ENCODE measurements around the gene MYO5C.

MYO5C gene

GRCh38 chr15:52276256-52276770 lies 19.3 kb downstream of the MYO5C start:
- TF ChIP-seq CTCF (IDR thresholded peaks at IDR 0.05; ENCODE audit: extremely low read depth, insufficient read depth, missing control alignments): no peak
- in situ Hi-C loops (cut with MboI; ENCODE audit: low pct_unique_long_range_greater_than_20kb, low sequenced_read_pairs, unreplicated experiment): no loop called here
- no peak for DNase-seq (ENCODE audit: low spot score)

GRCh38 chr15:52263563-52264282 lies 31.9 kb downstream of the MYO5C start:
- no peak for DNase-seq (ENCODE audit: low spot score)
- no peak for TF ChIP-seq CTCF (IDR thresholded peaks at IDR 0.05; ENCODE audit: extremely low read depth, insufficient read depth, missing control alignments)
- in situ Hi-C loops (cut with MboI; ENCODE audit: low pct_unique_long_range_greater_than_20kb, low sequenced_read_pairs, unreplicated experiment): no loop called here

GRCh38 chr15:52262364-52262763 lies 33.2 kb downstream of the MYO5C start:
- TF ChIP-seq CTCF (IDR thresholded peaks at IDR 0.05; ENCODE audit: extremely low read depth, insufficient read depth, missing control alignments): no peak
- DNase-seq (ENCODE audit: low spot score): no peak
- in situ Hi-C loops (cut with MboI; ENCODE audit: low pct_unique_long_range_greater_than_20kb, low sequenced_read_pairs, unreplicated experiment): no loop called here

- peak; percentile 85 for DNase-seq (ENCODE audit: low spot score)
- TF ChIP-seq CTCF (IDR thresholded peaks at IDR 0.05; ENCODE audit: extremely low read depth, insufficient read depth, missing control alignments): peak; percentile 2
- in situ Hi-C loops (cut with MboI; ENCODE audit: low pct_unique_long_range_greater_than_20kb, low sequenced_read_pairs, unreplicated experiment): no loop called here
Measured at GRCh38 chr15:52261498-52262242, 33.9 kb downstream of the MYO5C start.

- in situ Hi-C loops (cut with MboI; ENCODE audit: low pct_unique_long_range_greater_than_20kb, low sequenced_read_pairs, unreplicated experiment): no loop called here
- TF ChIP-seq CTCF (IDR thresholded peaks at IDR 0.05; ENCODE audit: extremely low read depth, insufficient read depth, missing control alignments): no peak
- no peak for DNase-seq (ENCODE audit: low spot score)
Measured at GRCh38 chr15:52261026-52261425, 34.6 kb downstream of the MYO5C start.

GRCh38 chr15:52259503-52259902 lies 36.1 kb downstream of the MYO5C start:
- DNase-seq (ENCODE audit: low spot score): no peak
- in situ Hi-C loops (cut with MboI; ENCODE audit: low pct_unique_long_range_greater_than_20kb, low sequenced_read_pairs, unreplicated experiment): loop anchor here (10.0 kb wide), 1 partner anchor 475 kb away; no protein-coding TSS in a partner anchor
- TF ChIP-seq CTCF (IDR thresholded peaks at IDR 0.05; ENCODE audit: extremely low read depth, insufficient read depth, missing control alignments): no peak

All from GM13977 (cell line).